Smooth muscle cell of the brain vasculature (primary cell): Measurements from ENCODE around the gene KIN.
"Not testable (repeated sequence)": the region's sequence is repeated elsewhere in the genome, so short reads cannot be mapped to it uniquely, and the experiment has no call there.

ENCODE experiments used
- DNase-seq: peaks from one replicate; pipeline ENCODE4 v3.0.0-alpha.2; 2012; ENCODE audit warnings: low read depth, low spot score

KIN gene

DNA sequence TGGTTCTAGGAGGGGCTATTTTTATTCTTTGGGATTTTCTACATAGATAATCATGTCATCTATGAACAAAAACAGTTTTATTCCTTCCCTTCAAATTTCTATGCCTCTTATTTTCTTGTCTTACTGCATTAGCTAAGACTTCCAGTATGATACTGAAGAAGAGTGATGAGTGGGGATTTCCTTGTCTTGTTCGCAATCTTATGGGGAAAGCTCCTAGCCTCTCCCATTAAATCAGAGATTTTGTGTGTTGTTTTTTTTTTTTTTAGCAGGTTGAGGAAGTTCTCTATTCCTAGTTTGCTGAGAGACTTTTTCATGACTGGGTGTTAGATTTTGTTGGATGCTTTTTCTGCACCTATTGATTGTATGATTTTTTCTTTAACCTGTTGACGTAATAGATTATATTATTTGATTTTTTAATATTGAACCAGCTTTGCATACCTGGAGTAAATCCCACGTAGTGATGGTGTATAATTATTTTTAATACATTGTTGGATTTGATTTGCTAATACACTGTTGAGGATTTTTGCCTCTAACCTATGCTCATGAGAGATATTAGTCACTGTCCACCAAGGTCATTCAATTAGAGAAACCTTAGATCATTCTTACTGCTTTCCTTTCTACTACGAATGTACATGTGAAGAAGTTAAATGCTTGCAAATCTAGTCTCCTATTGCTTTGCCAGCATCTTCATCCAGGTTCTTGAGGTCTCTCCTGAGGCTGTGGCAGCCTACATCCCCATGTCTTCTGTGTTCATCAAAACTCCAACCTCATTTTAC lies 6.6 kb upstream of the KIN start:
- no peak for DNase-seq

DNA sequence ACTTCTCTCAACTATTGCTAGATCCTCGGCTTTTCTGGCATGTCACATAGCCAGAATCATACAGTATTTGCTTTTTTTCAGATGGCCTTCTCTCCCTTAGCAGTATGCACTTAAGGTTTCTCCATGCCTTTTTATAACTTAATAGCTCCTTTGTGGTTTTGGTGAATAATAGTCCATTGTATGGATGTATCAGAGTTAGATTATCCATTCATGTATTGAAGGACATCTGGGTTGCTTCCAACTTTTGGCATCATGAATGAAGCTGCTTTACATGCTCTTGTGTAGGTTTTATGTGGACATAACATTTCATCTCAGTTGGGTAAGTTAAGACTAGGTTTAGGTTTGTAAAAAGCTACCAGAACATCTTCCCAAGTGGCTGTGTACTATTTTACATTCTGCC lies 4.7 kb upstream of the KIN start:
- no peak for DNase-seq

DNA sequence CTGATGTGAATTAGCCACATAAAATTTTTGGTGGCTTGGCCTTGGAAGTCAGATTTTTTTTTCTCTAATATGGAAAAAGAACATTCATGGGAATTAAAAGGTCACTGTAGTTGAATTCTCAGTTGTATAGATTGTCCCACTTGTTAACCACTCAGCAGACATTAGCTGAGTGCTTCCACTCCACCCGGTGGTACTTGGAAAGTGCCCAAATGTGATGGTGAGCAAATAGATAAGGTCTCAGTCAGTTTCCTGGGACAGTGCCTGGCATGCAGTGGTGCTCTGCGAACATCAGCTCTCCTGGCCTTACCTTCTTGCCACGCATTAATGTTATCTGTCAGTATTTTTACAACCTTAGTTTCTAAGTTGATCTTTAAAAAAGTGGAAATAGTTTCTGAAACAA lies 1.6 kb upstream of the KIN start:
- DNase-seq, result no peak

DNA sequence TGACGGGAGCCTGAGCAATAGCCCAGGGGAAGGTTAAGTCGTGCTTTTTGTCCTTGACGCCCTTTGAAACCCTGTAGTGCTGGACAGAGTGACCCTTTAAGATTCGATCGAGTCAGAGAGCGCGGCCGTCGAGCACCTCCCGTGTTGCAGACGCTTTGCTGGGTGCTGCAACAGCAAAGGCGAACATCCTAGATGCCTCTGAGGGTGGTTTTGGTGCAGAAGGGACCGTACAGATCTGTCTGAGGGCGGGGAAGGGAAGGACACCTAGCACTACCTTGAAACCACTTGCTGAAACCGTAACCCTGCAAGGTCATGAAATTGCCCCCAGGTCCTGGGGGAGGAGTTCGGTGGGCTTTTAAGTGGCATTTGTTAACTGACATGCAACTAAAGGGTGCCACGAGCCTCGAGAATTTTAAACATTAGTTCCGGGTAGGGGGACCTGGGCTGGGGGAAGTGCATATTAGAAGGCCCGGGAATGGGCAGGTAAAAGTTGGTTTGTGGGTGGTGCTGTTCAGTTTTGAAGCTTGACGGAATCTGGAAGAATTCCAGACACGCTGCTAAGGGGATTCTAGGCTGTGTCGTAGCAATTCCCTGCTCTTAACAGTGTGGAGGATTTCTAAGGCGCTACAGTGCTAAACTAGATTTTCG lies 970 bp upstream of the KIN start:
- no peak for DNase-seq

DNA sequence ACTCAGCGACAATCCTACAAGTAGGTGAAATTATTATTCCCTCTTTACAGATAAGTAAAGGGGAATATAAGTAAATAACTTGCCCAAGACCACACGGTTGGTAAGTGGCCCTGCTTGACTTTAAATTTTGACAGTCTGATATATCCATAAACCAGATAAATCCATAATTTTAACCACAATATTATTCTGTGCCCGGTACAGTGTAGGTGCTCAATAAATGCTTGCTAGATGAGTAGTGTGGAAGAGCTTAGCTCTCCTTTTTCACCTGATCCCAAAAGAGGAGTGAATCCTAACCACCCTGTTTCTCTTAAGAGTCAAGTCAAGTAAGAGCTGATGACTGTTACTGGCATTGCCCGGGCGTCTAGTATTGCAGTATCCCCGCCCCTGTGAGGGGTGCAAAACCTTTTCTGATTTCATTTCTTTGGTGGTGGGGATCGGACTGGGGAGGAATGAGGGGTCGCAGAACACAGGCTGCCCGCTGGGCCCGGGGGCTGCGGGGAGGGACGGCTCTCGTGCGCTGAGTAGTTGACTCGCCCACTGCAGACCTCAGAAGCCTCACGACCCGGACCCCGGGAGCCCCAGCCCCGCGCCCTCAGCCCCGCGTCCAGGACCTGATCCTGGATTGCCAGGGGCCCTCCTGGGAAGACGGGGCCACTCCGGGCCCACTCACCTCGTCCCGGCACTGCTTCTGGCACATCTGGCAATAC lies 490 bp downstream of the KIN start:
- no peak for DNase-seq

DNA sequence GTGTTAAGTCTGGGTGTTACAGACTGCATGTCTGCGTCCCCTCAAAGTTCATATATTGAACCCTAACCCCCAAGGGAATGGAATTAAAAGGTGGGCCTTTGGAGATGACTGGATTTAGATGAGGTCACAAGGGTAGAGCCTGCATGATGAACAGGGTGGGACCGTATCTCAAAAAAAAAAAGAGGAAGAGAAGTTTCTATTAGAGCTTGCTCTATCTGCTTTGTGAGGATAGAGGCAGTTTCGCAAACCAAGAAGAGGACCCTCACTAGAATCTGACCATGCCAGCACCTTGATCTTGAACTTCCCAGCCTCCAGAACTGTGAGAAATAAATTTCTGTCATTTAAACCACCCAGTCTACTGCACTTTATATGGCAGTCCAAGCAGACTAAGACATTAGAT lies 1.4 kb downstream of the KIN start:
- DNase-seq, result no peak

DNA sequence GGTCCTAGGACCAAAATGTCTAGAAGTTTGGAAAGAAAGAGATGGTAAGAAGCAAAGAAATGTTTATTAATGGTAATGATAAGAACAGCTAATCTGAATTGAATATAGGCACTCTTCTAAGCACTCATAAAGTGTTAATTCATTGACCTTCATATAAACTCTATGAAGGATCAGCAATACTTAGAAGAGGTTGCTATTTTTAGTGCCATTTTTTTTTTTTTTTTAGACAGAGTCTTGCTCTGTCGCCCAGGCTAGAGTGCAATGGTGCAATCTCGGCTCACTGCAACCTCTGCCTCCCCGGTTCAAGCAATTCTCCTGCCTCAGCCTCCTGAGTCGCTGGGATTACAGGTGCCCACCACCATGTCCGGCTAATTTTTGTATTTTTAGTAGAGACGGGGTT lies 5.6 kb downstream of the KIN start:
- not testable (repeated sequence) for DNase-seq

DNA sequence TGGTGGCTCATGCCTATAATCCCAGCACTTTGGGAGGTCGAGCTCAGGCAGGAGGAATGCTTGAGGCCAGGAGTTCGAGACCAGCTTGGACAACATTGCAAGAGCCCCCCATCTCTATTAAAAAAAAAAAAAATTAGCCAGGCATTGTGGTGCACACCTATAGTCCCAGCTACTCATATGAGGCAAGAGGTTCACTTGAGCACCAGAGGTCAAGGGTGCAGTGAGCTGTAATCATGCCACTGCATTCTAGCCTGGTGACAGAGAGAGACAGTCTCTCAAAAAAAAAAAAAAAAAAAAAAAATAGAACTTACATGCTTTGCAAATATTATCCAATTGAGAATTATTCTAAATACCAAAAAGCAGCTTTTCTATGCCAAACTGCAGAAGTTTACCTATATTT lies 11.0 kb downstream of the KIN start:
- DNase-seq, result no peak

DNA sequence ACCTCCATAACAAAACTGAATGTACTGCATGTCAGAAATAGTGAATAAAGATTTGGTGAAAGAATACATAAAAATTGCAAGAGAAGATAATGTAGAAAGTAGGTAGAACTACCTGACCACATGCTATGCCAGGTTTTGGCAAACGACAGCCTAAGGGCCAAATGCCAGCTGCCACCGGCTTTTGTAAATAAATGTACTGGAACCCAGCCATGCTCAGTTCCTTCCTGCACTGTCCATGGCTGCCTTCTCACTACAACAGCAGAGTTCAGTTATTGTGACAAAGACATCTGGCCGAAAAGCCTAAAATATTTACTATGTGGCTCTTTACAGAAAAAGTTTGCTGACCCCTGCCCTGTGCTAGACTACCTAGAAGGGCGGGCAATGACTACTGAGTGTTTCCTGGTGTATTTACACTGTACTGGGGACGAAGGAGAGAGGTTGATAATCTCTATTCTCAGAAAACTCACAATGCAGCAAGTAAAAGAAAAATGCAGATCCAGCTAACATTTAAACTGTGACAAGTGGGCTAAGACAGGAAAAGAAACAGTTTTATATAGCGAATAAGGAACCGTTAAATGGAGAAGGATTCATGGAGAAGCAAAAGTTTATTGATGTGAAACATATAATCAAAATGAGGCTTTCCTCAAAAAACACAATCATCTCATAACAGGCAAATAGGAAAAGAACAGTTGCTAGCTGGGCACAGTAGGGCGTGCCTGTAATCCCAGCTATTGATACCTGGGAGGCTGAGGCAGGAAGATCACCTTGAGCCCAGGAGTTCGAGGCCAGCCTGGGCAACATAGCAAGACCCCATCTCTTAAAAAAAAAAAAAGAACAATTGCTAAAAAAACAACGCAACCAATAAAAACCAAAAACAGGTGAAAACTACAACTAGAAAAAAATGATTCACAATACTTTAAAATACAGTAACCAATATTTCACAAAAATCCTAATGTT lies 13.7 kb downstream of the KIN start:
- no peak for DNase-seq

DNA sequence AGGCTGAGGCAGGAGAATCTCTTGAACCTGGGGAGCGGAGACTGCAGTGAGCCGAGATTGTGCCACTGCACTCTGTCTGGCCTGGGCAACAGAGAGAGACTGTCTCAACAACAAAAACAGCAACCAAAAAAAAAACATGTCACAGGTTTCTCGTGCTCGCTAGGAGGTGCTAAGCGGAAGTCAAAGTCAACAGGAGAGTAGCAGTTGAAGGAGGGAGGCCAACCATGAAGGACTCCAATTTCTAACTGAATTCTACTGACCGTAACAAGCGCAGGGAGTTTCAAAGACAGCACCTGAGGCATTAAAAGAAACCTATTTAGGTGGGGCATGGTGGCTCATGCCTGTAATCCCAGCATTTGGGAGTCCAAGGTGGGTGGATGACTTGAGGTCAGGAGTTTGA lies 19.4 kb downstream of the KIN start:
- DNase-seq, result no peak

DNA sequence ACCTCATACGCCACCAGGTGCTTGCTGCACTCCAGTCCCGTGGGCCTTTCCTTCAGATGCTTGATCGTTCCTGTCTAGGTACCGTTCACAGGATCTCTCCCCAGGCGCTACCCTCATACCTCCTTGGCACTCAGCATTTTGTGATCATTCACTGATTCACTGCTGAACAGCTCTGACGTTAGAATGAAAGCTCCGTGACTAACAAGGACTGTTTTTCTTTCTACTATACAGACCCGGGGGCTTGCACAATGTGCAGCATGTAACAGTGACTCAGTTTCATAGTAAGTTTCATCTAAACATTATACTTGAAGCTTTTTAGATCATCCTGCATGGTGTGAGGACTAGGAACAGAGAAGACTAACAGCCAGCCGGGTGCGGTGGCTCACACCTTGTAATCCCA lies 20.6 kb downstream of the KIN start:
- no peak for DNase-seq

DNA sequence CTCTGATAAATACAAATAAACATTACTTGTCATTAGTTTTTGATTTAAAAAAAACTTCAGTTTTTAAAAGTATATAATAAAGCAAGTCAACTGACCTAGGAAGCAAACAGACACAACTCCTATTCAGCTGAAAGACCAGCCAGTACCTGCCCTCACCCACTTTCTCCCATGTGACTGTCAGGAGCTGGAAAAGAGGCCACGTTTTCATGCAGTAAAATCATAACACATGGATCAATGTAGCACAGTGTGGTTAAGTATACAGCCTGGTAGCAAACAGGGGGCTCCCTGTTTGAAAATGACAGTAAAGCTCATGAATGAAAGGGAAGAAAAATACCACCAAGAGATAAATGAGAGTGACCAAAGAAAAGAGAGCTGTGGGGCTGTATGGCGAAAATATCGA lies 21.6 kb downstream of the KIN start:
- no peak for DNase-seq

DNA sequence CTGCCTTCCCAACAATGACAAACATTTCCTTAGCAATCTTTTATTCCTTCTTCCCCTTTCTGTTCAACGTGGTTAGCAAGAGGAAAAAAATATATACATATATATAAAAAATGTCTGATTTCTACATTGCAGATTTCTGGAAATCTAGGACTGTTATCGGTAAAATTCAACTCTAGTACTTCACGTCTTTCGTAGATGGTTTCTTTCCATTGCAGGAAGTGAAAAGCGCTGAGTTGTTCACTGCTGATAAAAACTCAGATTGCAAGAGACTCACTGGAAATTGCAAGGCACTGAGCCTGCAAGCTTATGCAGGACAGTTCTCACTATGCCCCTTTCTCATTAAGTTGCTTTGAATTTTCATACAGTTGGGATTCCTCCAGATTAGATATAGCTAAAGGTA lies 23.9 kb downstream of the KIN start:
- no peak for DNase-seq

DNA sequence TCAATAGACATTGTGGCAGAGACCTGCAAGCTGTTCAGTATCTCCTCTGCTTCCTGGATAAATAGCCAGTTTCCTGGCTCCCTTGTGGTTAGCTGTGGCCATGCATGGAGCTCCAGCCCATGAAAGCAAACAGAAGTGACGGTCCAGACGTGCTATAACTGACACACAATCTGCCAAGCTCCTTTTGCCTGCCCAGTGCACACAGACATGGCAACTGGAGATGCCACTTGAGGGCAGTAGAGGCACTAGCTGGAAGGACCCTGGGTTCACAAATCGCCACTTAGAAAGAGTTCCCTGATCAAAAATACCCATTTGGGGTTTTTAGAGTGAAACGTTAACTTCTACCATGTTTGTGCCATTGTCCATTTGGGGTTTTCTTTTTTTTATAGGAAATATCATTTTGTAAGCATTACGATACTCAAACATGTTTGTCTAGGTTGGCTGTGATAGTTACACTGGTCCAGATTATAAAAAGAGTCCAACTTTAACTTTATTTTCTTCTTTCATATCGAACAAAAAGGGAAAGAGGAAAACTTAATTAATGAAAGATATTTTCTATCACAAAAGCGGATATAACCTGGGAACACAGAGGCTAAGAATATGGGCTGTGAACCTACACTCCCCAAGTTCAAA lies 31.3 kb downstream of the KIN start:
- no peak for DNase-seq

DNA sequence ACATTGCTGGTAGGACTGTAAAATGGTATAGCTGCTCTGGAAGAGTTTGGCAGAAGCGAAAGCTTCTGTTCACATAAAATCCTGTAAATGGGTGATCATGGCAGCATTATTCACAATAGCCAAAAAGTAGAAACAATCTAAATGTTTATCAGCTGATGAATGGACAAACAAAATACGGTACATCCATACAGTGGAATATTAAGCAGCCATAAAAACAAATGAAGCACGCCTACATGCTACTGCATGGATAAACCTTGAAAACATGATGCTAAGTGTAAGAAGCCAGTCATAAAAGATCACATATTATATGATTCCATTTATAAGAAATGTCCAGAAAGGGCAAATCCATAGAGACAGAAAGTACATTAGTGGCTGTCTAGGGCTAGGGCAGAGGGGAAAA lies 32.7 kb downstream of the KIN start:
- no peak for DNase-seq

DNA sequence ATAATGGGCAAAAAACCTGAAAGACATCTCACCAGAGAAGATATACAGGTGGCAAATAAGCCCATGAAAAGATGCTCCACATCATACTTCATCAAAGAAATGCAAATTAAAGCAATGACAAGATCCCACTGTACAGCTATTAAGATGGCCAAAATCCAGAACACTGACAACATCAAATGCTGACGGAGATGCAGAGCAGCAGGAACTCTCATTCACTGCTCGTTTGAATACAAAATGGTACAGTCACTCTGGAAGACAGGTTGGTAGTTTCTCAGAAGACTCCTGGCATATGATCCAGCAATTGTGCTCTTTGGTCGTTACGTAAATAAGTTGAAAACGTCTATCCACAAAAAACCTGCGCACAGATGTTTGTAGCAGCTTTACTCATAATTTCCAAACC lies 35.5 kb downstream of the KIN start:
- DNase-seq, result no peak

DNA sequence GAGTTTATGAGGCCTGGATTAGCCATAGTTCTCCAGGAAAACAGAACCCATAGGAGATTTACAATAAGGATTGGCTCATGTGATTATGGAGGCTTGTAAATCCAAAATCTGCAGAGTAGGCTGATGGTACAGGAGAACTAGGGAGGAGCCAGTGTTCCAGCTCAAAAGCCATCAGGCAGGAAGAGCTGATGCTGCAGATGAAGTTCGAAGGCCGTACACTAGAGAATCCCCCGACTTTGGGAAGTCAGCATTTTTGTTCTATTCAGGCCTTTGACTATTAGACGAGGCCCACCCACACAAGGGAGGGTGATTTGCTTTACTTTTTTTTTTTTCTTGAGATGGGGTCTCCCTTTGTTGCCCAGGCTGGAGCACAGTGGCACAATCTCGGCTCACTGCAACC lies 37.6 kb downstream of the KIN start:
- DNase-seq, result no peak

DNA sequence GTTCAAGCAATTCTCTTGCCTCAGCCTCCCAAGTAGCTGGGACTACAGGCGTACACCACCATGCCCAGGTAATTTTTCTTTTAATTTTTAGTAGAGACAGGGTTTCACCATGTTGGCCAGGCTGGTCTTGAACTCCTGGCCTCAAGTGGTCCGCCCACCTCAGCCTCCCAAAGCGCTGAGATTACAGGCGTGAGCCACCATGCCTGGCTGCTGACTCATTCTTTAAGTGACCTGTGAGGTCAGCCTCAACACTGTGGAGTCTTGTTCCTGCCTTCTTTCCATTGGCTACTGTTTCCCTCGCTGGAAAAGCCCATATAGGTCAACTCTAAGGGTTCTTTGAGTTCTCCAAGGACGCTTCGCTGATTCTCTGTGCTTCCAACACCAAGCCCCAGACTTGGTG lies 39.2 kb downstream of the KIN start:
- not testable (repeated sequence) for DNase-seq

DNA sequence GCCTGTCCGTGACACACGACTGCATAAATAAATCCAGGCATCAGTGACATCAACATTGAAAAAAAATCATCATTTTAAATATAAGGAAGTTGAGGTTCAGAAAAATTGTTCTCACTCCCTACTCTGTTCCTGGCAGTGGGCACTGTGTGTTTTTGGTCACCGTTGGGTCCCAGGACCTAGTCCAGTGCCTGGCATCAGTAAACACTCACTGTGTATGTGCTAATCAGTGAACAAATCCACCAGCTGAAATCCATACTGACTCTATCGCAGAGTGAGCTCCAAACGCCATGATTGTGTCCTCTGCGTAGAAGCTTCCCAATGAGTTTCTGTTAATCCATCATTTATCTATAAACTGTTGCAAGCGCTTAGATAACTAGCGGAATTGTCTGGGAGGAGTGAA lies 43.5 kb downstream of the KIN start:
- DNase-seq, result no peak

DNA sequence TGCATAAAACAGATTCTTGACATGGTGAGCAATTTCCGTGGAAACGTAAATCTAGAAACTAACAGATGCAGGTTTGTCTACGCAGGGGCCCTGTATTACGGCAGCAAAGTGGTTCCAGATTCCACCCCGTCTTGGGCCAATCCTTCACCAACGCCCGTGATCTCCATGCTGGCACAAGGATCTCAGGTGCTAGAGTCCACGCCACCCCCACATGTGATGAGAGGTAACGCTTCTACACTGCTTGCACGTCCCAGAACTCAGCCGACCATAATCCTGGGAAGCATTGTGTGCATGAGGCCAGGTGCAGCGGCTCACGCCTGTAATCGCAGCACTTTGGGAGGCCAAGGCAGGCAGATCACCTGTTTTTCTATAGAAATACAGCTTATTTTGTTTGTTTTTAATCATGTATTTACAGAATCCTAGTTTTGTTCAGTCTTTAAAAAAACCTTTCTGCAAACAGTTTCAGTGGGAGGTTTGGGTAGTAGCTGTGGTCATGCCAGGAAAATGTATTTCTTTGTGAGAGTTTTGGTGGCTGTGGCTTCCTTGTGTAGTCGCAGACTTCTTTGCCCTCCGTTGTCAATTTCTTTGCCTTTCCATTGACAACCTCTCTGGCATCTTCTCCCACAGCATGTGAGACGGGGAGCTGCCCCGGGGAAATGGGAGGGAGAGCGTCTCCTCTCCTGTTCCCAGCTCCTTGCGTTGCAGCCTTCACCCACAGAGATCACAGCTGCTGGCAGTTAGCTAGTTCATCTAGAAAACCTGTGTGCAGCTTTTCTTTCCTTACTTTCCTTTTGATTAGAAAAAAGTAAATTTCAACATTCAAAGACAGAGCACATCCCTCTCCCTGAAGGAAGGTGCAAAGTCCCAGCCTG lies 49.0 kb downstream of the KIN start:
- no peak for DNase-seq
